HEK293T (cell line): ENCODE measurements around the gene CMC1.
A peak's percentile ranks its signal among the peaks of the same experiment; 100 is the strongest.

Source experiments
- CTCF ChIA-PET: fragments of 350-600 bp; formaldehyde crosslinking; extraction: SDS; loops from one replicate; lab custom pipeline; 2021; ENCODE audit warnings: antibody characterized with exemption, inconsistent platforms; lab: Yijun Ruan, JAX
- POLR2A ChIA-PET: fragments of 350-600 bp; formaldehyde crosslinking; extraction: SDS; loops from one replicate; lab custom pipeline; 2020; ENCODE audit warnings: antibody characterized with exemption, inconsistent platforms; lab: Yijun Ruan, JAX
- DNase-seq: peaks from one replicate; pipeline ENCODE4 v3.0.0; 2012; ENCODE audit warnings: mixed read lengths; ENCODE audit errors: extremely low spot score
- ARNT ChIP-seq: fragments of 450-650 bp; IDR thresholded peaks from 2 replicates; pipeline ENCODE4 v1.6.1; 2017; ENCODE audit warnings: mild to moderate bottlenecking
- BHLHE40 ChIP-seq: fragments of 450-650 bp; IDR thresholded peaks from 2 replicates; pipeline ENCODE4 v1.6.1; 2016; ENCODE audit warnings: mild to moderate bottlenecking, moderate library complexity, borderline replicate concordance
- CTBP1 ChIP-seq: fragments of 450-650 bp; IDR thresholded peaks from 2 replicates; pipeline ENCODE4 v1.6.1; 2016; ENCODE audit warnings: borderline replicate concordance
- ELF4 ChIP-seq: fragments of 450-650 bp; IDR thresholded peaks from 2 replicates; pipeline ENCODE4 v1.6.1; 2017; ENCODE audit warnings: antibody characterized with exemption
- FOXA1 ChIP-seq: fragments of 450-650 bp; IDR thresholded peaks from 2 replicates; pipeline ENCODE4 v1.6.1; 2016; ENCODE audit warnings: mild to moderate bottlenecking
- FOXK2 ChIP-seq: fragments of 450-650 bp; IDR thresholded peaks from 2 replicates; pipeline ENCODE4 v1.6.1; 2016; ENCODE audit warnings: mild to moderate bottlenecking
- FOXM1 ChIP-seq: fragments of 450-650 bp; IDR thresholded peaks from 2 replicates; pipeline ENCODE4 v1.6.1; 2017; ENCODE audit warnings: mild to moderate bottlenecking, borderline replicate concordance
- HDGF ChIP-seq: fragments of 450-650 bp; IDR thresholded peaks from 2 replicates; pipeline ENCODE4 v1.6.1; 2017; ENCODE audit warnings: antibody characterized with exemption, borderline replicate concordance
- L3MBTL2 ChIP-seq: fragments of 450-650 bp; conservative IDR thresholded peaks from 2 replicates; pipeline ENCODE4 v1.6.1; 2016; ENCODE audit warnings: mild to moderate bottlenecking
- LEF1 ChIP-seq: fragments of 450-650 bp; IDR thresholded peaks from 2 replicates; pipeline ENCODE4 v1.6.1; 2017; ENCODE audit warnings: mild to moderate bottlenecking, borderline replicate concordance
- NFRKB ChIP-seq: fragments of 450-650 bp; IDR thresholded peaks from 2 replicates; pipeline ENCODE4 v1.6.1; 2016; ENCODE audit warnings: mild to moderate bottlenecking, moderate library complexity
- PKNOX1 ChIP-seq: fragments of 450-650 bp; IDR thresholded peaks from 2 replicates; pipeline ENCODE4 v1.6.1; 2016
- SP1 ChIP-seq: fragments of 450-650 bp; IDR thresholded peaks from 2 replicates; pipeline ENCODE4 v1.6.1; 2017
- SUZ12 ChIP-seq: fragments of 450-650 bp; IDR thresholded peaks from 2 replicates; pipeline ENCODE4 v1.6.1; 2016; ENCODE audit warnings: mild to moderate bottlenecking
- TARDBP ChIP-seq: fragments of 450-650 bp; IDR thresholded peaks from 2 replicates; pipeline ENCODE4 v1.6.1; 2016
- ZNF384 ChIP-seq: fragments of 450-650 bp; IDR thresholded peaks from 2 replicates; pipeline ENCODE4 v1.6.1; 2016

Gene CMC1

GRCh38 chr3:28273837-28274236, 32.4 kb downstream of the CMC1 start:
- ChIA-PET CTCF (interaction anchor here (1.2 kb wide), 1 partner anchor 44 kb away, joined by 3 read pairs; no protein-coding TSS in a partner anchor), POLR2A (no interaction called here)
- no peak for DNase-seq
- TF ChIP-seq TARDBP = no peak
- no peak for TF ChIP-seq CTBP1
- TF ChIP-seq PKNOX1 = no peak
- TF ChIP-seq HDGF = no peak
- no peak for TF ChIP-seq NFRKB
- TF ChIP-seq SUZ12 = no peak
- TF ChIP-seq L3MBTL2 = no peak
- no peak for TF ChIP-seq ELF4
- no peak for TF ChIP-seq ZNF384
- TF ChIP-seq FOXM1 = no peak
- no peak for TF ChIP-seq FOXA1
- TF ChIP-seq SP1 = no peak

GRCh38 chr3:28278918-28279317, 37.5 kb downstream of the CMC1 start:
- no peak for TF ChIP-seq SP1
- no peak for TF ChIP-seq SUZ12
- no peak for TF ChIP-seq FOXA1
- no peak for TF ChIP-seq CTBP1
- TF ChIP-seq TARDBP = no peak
- TF ChIP-seq NFRKB = no peak
- no peak for TF ChIP-seq LEF1
- TF ChIP-seq HDGF = no peak
- no peak for TF ChIP-seq ELF4
- TF ChIP-seq FOXK2 = no peak
- no peak for TF ChIP-seq PKNOX1
- TF ChIP-seq ARNT = no peak
- TF ChIP-seq FOXM1 = no peak
- TF ChIP-seq BHLHE40 = no peak
- no peak for TF ChIP-seq L3MBTL2
- TF ChIP-seq ZNF384 = no peak
- POLR2A ChIA-PET = no interaction called here
- CTCF ChIA-PET = interaction anchor here (0.6 kb wide), 1 partner anchor 9 kb away, joined by 3 read pairs; no protein-coding TSS in a partner anchor
- DNase-seq = no peak

GRCh38 chr3:28279770-28280169, 38.4 kb downstream of the CMC1 start:
- POLR2A ChIA-PET = no interaction called here
- no peak for DNase-seq
- CTCF ChIA-PET = no interaction called here

GRCh38 chr3:28280781-28281180, 39.4 kb downstream of the CMC1 start:
- TF ChIP-seq ELF4 = no peak
- TF ChIP-seq NFRKB = no peak
- TF ChIP-seq BHLHE40 = no peak
- TF ChIP-seq TARDBP = no peak
- no peak for DNase-seq
- CTCF ChIA-PET = no interaction called here
- POLR2A ChIA-PET = no interaction called here

More at GRCh38 chr3:28279770-28280169, 38.4 kb downstream of the CMC1 start:
- TF ChIP-seq ZNF384 (no peak), TARDBP (no peak), NFRKB (no peak), L3MBTL2 (no peak), PKNOX1 (no peak), CTBP1 (no peak), FOXA1 (no peak), ELF4 (no peak), FOXK2 (no peak), SP1 (no peak), FOXM1 (no peak), SUZ12 (no peak), LEF1 (no peak), BHLHE40 (no peak), ARNT (no peak), HDGF (no peak)

GRCh38 chr3:28286595-28286994, 45.2 kb downstream of the CMC1 start:
- ChIA-PET CTCF (interaction anchor here (0.5 to 0.7 kb wide), 2 partner anchors 21 to 537 kb away, joined by 3 to 4 read pairs; no protein-coding TSS in a partner anchor), POLR2A (no interaction called here)
- TF ChIP-seq PKNOX1 (no peak), TARDBP (no peak), SP1 (no peak), NFRKB (no peak), ELF4 (no peak), L3MBTL2 (no peak), HDGF (no peak), FOXA1 (no peak), BHLHE40 (no peak)
- peak; percentile 24 for DNase-seq

GRCh38 chr3:28287046-28287445, 45.6 kb downstream of the CMC1 start:
- ChIA-PET CTCF (interaction anchor here (0.7 kb wide), 2 partner anchors 8 to 21 kb away, joined by 3 to 4 read pairs; no protein-coding TSS in a partner anchor), POLR2A (no interaction called here)
- DNase-seq = no peak
- TF ChIP-seq PKNOX1 (no peak), HDGF (no peak), BHLHE40 (no peak), NFRKB (no peak), SP1 (no peak), ELF4 (no peak), SUZ12 (no peak), CTBP1 (no peak), L3MBTL2 (no peak), TARDBP (no peak), LEF1 (no peak), FOXM1 (no peak), FOXK2 (no peak), FOXA1 (no peak), ARNT (no peak)
